HG03521 (cell line): Measurements from ENCODE around the gene ARHGAP31.
A peak's percentile ranks its signal among the peaks of the same experiment; 100 is the strongest.

Experiments
- ATAC-seq: cut with Tn5 transposase; IDR thresholded peaks from one replicate; pipeline ENCODE4 v1.9.1; 2021; ENCODE audit warnings: mild to moderate bottlenecking, moderate library complexity; ENCODE audit not compliant: unreplicated experiment

Gene ARHGAP31

DNA sequence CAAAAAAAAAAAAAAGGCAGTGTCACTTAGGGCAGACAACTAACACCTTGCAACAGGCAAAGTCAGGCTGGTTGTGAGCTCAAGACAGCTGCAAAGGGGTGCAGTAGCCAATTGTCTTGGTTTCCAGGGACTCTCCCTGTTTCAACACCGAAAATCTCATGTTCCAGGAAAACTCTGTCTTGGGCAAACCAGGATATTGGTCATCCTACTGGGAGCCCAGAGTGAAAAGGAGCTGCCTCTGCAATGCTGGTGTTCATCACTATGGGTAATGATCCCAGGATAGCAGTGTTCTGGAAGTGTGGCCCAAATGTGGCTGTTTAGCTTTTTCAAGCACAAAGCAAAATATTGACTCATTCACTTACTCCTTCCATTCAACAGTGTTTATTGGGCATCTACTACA is 82.6 kb downstream of the ARHGAP31 start:
- no peak for ATAC-seq

DNA sequence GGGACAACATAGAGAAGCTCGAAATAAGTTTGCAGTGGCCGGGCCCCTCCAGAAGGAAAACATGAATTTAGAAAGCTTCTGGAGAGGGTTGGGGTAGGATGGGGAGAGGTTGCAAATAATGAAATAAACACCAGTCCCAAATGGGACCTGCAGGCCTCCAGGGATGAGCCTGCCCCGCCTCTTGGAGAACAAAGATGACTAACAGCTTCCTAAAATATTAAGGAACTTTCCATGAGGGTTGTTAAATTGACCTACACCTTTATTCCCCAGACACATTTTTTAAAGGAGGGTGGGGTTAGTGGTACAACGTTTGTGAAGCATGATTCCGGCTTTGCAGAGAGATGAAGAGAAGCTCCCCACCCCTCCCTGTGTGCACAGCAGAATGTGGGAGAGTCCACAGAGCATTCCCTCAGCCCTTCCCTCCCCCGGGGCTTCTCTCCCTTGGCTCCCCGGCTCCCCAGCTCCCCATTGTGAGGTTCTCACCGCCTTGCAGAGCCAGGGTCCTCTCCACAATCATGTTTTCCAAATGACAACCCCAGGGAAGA is 84.1 kb downstream of the ARHGAP31 start:
- ATAC-seq, result no peak

DNA sequence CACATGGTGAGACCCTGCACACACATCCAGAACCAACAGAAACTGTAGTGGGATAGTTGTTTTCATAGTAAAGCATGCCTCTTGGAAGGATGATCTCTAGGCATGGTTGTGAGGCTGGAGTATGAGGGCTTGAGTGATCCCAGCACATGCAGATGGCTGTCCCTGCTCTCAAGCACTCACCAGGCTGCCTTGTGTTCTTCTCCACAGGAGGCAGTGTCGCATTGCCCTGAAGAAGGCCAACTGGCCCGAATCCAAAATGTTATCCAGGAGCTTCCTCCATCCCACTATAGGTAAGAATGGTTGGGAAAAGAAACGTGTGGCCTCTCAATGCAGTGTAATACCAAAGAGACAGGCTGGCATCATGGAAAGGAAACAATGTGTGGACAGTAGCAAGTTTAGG is 86.5 kb downstream of the ARHGAP31 start:
- ATAC-seq, result no peak

DNA sequence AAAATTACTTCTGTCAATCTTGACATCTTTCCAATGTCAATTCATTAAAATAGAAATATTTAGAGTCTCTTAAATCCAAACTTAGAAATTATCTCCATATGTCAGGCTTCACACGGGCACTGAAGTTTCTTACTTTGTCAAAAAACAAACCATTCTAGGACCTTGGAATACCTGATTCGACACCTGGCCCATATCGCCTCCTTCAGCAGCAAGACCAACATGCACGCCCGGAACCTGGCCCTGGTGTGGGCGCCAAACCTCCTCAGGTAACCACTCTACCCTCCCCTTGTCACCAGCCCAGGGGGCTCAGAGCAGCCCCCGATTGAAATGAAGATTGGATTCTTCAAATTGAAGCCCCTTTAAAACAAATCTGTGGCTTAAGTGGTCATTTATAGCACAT is 88.0 kb downstream of the ARHGAP31 start:
- ATAC-seq, result no peak

DNA sequence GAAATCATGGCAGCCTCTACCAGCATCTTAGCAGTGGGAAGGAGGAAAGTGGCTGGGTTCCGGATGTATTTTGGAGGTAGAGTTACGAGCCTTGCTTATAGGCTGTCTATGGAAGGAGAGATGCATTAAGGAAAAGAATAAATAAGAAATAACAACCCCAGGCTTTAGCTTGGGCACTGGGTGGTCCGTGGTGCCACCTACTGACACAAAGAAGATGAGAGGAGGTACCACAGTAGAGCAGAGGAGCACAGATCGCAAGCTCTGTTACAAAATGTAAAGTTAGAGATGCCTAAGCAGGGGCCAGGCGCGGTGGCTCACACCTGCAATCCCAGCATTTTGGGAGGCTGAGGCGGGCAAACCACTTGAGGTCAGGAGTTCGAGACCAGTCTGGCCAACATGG is 94.4 kb downstream of the ARHGAP31 start:
- ATAC-seq, result no peak

DNA sequence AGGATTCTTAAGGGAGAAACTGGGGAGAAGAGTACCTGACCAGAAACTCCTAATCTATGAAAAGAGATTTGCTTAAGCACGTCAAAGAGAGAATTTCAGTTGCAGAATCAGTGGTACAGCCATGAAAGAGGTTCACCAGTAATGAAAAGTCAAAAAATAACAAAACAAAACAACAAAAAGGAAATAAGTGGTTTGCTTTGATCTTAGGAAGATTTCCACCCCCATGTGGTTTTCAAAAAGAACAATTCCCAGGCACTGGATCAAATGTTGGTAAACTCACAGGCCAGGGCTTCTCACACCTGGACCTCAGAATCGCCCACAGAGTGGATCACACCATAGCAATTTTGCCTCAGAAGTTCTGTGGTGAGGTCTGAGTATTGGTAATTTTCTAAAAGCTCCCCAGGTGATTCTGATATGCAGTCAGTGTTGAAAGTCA is 101.8 kb downstream of the ARHGAP31 start:
- peak; percentile 53 for ATAC-seq

DNA sequence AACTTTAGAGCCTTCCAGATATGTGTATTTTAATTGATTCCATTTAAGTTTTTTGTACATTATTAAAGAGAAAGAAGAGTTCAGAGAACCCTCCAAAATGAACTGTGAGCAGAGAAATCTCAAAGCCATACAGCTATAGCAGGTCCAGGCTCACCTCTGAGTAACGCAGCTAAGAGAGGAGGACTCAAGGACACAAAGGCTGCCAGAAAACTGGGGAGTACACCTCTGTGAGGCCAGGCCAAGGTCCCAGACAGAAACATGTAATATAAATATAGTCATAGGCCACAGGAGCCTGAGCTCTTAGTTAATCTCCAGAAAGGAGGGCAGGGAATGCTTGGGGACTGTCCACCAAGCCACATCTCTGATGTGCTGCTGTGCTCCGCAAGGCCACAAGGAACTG is 102.7 kb downstream of the ARHGAP31 start:
- no peak for ATAC-seq

DNA sequence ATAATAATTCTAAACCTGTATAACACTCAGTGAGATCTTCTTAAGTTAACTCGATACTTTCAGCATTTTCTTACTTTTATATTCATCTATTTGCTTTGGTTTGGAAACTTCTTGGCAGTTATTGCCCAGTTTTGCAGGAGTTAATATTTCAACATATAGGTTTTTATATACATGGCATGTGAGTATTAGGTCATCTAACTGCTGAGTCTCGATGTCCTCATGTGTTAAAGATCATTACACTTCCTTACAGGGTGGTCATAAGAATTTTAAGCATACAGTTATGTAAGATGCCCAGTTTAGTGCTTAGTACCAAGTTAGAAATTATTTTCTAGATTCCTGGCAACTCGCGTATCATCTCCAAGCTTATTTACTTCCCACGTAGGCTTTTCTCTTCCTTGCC is 106.3 kb downstream of the ARHGAP31 start:
- ATAC-seq, result no peak

DNA sequence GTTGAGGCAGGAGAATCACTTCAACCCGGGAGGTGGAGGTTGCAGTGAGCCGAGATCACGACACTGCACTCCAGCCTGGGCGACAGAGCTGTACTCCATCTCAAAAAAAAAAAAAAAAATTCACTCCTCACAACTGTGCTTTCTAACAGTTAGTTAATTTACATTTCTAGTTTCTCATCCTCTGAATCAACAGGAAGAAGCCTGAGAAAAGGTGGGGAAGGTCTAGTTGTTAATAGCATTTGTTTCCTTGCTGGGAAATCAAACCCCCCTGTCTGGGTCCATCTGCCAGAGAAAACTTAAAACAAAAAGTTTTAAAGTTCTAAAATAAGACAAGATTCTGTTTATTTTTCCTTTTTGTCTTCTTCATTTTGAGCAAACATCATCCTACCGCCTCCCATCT is 106.9 kb downstream of the ARHGAP31 start:
- ATAC-seq, result no peak

DNA sequence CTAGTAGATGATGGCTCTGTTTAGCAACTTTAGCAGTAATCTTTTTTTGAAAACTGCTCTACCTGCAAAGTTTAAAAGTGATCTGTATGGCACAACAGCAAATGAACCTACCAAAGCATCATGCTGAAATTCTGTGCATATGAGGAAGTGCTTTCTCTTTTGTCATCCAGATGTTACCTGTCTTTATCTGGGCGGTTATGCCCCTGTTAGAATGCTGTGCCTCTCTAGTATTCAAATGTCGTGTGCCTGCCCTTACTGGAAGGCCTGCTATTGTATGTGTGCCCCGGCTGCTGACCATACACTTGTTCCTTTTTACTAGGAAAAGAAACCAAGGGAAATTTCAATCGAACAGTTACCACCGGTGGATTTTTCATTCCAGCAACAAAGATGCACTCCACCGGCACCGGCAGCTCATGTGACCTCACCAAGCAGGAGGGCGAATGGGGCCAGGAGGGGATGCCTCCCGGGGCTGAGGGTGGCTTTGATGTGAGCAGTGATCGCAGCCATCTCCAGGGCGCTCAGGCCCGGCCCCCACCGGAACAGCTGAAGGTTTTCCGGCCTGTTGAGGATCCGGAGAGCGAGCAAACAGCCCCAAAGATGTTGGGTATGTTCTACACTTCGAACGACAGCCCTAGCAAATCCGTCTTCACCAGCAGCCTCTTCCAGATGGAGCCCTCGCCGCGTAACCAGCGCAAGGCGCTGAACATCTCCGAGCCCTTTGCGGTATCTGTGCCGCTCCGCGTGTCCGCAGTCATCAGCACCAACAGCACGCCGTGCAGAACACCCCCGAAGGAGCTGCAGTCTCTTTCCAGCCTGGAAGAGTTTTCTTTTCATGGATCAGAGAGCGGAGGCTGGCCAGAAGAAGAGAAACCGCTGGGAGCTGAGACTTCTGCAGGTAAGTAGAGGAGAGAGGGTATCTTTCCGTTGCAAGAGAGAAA is 107.6 kb downstream of the ARHGAP31 start:
- peak; percentile 49 for ATAC-seq

DNA sequence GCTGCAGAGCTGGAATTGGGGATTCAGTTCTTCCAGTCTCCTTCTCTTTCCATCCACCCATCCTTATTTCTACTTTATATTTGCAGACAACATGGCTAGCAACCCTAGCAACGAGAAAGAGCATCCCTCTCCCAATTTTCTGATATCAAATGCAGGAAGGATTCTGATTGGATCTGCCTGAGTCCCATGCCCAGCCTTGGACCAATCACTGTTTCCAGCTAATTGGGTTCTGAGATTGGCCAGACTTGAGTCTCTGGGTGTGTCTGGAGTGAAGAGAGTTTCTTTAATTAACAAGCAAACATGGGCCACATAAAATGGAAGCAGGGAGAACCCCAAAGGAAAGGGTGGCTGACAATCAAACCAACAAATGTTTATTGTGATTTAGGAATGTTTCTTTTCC is 108.6 kb downstream of the ARHGAP31 start:
- no peak for ATAC-seq

DNA sequence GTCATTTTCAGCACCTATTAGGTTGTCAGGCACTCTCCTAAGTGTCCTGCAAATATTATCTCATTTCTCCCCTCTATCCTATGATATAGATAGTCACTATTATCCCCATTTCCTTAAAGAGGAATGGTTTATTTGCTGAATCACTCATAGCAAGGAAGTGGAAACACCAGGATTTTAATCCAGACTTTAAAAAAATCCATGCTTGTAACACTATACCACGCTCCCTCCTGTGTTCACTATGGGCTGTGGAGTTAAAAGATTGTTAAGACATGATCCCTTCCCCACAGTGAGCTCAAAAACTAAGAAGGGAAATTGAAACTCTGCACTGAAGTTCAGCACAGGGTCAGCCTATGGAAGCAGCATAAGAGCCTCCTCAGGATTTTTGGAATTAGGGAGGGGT is 109.0 kb downstream of the ARHGAP31 start:
- ATAC-seq, result no peak

DNA sequence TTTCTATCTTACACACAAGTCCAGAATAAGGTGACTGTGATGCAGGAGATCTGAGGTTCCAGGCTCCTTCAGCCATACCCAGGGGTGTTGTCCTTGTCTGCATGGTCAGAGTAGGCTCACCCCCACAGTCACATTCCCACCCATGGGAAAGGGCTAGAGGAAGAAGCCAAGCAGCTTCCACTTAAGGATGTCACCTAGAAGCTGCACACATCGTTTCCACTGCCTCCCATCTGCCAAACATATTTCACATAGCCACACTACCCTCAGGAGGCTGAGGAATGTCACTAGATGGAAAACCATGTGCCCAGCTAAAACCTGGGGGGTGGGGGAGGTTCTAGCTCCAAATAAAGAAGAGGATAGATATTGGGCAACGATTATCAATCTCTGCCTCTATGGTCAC is 111.1 kb downstream of the ARHGAP31 start:
- ATAC-seq, result no peak

DNA sequence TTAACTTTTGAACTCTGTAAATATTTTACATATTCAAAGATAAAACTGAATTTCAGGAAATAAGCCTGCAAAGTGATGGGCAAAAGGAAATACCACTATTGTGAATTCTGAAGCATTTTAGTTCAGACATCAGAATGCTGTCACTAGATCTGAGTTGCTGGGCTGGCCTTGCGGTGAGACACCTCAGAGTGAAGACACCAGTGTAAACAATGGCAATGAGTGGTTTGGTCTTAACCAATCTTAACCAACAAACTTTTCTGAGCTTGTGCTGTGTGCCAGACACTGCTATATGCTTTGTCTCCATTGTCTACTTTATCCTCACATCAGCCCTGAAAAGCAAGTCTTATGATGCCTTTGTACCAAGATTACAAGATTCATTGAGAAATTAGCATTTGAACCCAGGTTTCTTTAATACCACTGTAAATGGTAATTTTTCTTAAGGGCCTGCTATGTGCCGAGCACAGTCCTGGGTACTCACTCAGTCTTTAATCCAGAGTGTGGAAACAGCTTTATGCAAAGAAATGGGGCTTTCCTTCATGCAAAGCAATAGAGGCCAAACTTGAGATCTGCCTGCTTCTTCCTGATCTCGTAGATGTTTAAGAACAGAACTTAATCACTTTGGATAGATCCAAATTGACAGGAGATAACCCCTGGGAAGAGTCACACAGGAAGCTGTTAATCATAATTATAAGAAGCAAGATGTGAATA is 114.2 kb downstream of the ARHGAP31 start:
- ATAC-seq, result no peak

DNA sequence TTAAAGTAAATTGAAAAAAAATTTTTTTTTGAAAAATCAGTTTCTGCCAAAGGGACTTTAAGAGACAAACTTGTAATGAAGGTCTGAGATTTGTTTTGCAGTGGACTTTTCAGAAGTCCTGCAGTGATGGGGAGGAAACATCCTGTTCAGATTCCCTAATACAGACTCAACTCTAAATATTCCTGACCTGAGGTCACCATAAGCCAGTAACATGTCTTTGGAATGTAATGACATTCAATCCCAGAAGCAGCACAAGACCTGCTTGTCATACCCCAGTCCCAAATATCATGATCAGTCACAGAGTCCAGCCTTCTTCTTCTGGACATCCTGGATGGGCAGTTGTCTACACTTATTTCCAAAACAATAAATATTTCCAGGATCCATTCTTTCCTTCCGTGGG is 115.7 kb downstream of the ARHGAP31 start:
- ATAC-seq, result no peak

DNA sequence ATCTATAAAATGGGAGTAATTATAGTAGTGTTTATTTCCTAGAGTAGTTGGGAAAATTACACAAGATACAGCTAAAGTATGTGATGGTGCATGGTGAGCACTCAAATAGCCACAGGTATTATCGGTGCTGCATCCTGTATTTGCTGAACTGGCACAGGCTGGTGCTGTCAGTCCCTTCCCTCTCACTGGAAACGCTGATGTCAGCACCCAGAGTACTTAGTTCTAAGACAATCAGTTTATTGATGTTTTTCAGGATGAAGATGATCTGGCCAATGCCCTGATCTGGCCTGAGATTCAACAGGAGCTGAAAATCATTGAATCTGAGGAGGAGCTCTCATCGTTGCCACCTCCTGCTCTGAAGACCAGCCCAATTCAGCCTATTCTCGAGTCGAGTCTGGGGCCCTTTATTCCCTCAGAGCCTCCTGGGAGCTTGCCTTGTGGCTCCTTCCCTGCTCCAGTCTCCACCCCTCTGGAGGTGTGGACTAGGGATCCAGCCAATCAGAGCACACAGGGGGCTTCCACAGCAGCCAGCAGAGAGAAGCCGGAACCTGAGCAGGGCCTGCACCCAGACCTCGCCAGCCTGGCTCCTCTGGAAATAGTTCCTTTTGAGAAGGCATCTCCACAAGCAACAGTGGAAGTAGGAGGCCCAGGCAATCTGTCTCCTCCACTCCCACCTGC is 119.6 kb downstream of the ARHGAP31 start:
- ATAC-seq, result no peak

DNA sequence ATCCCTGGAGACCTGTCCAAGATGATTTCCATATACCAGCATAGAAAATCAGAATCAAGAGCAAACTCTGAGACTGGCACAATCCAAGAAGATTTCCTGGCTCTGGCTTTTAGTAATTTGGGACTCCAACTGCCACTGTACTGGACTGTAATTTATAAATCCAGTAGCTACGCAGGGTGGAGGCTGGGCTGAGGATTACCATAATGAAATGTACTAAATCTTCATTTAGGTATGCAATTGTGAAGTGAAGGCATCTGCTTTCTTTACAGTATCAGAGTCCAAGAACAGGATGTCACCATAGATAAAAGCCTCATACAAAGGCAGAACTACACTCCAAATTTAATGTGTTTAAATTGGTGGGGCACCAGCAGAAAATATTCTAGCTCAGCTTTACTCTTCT is 122.7 kb downstream of the ARHGAP31 start:
- ATAC-seq, result no peak

DNA sequence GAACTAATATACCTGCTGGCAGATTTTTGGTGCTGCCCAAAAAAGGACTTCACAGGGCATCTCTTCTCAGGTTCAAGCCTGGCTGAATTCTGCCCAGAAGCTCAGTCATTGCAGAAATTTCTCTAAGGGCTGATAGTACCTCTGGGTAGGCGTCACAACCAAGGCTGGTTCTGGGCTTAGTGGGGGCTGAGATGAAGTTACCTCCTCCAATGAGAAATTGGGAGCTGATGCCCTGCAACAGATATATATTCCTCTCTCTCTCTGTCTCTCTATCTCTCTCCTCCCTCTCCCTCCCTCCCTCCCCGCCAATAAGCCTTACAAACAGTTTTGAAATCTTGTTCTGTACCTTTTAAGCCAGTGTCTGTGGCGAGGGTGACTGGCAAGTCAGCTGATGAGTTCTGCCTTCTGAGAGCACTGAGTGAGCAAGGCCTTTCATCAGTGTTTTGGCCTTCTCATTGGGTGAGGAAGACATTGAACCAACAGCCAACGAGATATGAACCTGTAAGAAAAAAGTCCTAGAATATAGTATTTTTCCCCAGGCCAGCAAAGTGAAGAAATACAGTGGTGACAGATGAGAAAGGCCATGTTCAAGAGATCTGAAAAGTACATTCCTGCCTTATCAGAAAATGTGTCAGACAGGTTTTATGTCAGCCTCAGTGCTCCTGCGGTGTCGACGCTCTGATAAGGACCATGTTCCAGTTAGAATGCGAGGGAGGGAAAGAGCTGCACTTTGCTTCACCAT is 123.8 kb downstream of the ARHGAP31 start:
- no peak for ATAC-seq

DNA sequence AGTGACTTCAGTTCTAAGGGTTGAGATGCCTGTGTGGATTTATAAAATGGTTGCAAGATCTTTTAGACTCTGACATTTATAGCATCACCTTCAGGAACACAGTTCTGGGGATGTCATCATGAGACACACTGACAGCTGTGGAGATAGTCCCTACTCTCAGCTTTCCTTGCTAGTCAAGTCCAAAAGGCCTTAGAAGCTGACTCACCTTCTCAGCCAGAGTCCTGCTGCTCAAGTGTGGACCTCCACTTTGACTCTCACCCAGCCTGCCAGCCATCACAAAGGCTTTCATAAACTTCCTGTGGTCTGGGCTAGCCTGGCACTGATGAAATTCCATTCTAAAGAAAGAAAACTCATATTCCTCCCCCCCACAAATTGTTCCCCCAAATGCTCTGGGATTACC is 124.5 kb downstream of the ARHGAP31 start:
- ATAC-seq, result no peak

DNA sequence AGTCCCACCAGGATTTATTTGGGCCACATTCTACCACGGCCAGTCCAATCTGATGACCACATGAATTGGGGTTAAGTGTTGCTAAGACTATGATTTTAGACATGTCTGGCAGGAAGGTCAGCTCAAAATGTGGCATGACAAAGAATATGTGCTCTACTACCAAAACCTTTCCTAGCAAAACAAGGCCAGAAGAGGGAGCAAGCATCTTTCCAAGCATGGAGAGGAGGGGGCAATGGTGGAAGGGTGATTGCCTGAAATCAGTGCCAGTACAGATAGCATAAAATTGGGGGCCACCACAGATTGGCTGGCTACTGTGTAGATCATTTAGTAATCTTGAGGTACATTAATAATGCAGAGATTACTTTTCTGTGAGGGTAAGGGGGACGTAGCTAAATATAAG is 126.0 kb downstream of the ARHGAP31 start:
- no peak for ATAC-seq

DNA sequence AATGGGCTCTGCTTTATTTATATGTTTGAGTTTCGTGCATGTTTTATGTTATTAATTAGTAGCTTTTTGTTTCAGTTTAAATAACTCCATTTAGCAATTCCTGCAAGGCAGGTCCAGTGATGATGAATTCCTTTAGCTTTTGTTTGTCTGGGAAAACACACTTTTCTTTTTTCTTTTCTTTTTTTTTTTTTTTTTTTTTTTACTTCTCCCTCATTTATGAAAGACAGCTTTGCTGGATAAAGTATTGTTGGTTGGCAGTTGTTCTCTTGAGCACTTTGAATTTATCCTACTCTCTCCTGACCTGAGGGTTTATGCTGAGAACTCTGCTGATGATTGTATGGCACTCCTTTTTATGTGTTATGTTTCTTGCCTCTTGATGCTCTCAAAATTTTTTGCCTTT is 133.5 kb downstream of the ARHGAP31 start:
- no peak for ATAC-seq
